Epidermal melanocyte (primary cell): ENCODE data around the gene UCKL1.

ENCODE experiments used
- DNase-seq: peaks from one replicate; pipeline ENCODE4 v3.0.0; 2011; ENCODE audit warnings: low spot score; ENCODE audit not compliant: insufficient read length

The UCKL1 gene

DNA sequence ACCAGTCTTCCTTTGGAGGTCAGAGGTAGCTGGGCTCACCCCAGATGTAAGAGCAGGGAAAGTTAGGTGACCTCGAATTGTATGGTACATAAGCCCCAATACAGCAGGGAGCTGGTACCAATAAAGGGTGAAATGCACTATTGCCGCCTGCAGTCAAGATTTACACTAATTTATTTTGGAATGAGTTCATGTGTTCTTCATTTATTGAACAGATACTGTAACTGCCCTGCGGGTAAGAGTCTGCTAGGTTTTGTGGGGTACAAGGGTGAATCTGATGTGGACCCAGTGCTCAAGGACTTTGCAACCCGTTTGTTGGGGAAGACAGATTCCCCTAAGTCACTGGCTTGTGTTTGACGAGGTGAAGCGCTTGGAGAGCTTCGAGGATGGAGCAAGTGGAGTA is 63.8 kb downstream of the UCKL1 start:
- no peak for DNase-seq

DNA sequence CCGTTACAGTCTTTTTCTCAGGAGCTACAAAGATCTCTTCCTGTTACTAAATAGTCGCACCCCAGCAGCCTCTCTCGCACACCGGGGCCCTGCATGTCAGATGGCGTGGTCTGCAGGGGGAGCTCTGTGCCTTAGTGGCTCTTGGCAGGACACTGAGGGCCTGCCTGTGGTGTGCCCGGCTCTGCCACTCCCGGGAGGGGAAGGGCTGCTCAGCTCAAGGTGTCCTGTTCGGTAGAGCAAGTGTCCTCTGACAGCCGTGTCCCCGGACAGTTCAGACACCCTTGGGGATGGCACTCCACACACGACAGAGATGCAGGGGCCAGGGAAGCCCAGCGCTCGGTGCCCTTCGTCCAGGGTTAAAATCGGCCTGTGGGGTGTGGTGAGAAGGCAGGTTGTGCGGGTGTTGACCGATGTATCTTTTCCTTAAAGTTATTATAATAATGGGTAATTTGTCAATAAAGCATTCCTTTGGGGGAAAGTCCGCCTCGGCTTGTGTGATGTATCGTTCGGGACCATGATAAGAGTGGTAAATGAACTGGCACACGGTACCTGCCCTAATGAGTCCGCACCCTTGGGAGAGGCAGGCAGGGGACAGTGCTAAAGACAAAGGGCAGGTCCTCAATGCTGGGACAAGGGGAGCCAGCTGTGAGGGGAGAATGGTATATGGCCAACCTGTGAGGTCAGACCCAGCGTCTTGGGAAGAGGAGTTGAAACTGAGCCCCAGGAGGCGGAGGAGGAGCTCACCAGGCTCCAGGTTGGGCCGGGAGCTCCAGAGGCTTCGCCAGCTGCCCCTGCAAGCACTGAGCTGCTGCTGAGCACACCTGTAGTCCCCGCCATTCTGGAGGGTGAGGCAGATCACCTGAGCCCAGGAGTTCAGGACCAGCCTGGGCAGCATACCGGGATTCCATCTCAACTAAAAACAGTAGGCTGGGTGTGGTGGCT is 64.9 kb downstream of the UCKL1 start:
- no peak for DNase-seq

DNA sequence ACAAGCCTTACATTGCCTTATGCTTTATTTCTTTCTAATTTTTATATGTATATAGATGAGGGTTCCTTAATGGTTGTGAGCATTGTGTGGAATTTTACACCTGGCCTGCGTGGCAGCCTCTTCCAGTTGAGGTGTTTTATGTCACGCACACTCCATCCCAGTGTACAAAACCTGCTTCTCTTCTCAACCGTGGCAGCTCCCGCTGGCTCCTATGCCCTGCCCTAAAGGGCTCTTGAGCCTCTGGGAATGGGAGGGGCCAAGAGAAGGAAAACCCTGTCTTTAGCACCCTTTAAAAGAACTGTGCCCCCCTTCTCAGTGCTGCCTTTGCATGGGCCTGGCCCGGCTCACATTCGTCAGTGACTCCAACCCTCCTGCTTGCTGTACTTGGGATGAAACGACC is 65.6 kb downstream of the UCKL1 start:
- no peak for DNase-seq

DNA sequence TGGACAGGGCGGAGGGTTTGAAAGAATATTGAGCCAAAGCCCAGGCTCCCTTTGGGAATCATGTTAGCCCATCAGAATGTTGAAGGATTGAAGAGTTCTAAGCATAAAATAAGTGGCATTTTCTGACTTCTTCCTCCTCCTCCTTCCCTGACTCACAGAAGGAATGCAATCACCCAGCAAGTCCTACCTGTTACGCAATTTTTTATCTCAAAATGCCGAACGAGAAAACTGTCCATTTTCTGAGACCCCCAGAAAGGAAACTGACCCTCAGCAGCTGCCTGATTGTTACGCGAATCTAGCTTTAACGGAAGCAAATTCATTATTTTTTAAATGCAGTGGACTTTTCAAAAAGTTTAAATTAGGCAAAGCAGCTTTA is 66.0 kb downstream of the UCKL1 start:
- no peak for DNase-seq
